NCI-H446 treated with DMSO at 0.1 percent for 48 hours (cell line): ENCODE measurements around the gene TENT4B.
"Not testable (repeated sequence)": the region's sequence is repeated elsewhere in the genome, so short reads cannot be mapped to it uniquely, and the experiment has no call there.

Source experiments
- DNase-seq: peaks from one replicate; lab custom pipeline; 2025; lab: John Stamatoyannopoulos, UW

TENT4B gene

DNA sequence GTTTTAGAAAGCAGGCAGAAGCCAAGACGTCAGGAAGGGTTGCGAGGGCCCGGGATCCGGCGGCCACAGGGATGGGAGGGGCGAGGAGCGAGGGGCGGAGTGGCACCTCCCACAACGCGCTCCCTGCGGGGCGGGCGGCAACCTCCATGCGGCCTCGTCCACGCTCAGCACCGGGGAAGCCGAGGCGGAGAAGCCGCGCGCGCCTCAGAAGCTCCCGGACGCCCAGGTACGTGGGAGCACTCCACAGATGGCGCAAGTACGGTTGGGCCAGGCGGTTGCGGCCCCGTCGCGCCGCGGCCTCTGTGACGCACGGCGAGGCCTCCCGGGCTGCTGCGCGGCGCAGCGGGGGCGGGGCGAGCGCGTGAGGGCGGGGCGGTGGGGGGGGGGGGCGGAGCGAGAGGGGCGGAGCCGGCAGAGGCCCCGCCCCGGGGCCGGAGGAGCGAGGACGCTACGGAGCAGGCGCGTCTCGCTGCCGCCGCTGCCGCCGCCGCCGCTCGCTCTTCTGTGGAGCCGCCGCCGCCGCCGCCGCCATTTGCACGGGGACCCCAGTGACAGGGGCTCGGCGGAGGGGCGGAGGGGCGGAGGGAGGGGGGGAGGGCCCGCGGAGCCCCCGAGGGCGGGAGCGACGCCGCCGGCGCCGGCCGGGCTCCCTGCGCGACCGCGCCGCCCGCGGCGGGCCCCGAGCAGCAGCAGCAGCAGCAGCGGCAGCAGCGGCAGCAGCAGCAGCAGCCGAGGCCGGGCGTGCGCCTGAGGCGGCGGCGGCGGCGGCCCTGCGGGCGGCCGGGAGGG lies at the start of gene TENT4B:
Gene TENT4B (plus strand): TSS at position 500 of the 789 bp plus-strand sequence. CDS start 316 bp downstream, outside the sequence.
- DNase-seq: peak; percentile 30

- no peak for DNase-seq
These were observed 49.3 kb upstream of the TENT4B start for GRCh38 chr16:50103764-50104163.

DNA sequence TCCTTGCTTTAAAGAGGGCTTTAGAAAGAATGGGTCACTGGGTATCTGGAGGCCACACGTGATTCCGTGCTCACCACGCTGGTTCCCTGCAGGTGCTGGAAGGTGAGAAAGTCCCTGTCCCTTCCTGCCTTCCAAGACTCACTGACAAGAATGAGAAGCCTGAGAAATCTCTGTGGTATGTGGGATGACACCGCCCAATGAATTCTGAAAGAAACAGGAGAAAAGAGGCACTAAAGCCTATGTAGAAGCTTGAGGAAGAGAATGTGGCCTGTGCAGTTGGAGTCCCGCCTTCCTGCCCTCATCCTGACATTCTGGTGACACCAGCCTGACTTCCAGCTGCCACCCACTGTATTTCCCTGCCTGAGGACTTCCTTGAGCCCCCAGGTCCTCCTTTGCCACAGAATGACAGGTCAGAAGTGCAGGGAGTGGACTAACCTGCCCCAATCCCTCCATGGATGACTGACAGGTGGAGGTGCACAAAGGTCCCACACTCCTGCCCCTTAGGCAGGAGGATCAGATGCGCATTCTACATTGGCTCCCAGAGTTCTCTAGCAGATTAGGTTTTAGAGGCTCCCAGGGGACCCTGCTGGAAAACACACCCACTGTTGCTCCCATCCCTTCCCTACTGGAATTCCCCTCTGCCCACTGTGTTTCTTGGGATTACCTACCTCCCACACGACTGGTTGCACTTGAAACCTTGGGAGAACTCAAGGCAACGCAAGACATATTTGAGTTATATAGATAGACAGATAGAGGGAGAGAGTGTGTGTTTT lies 38.6 kb upstream of the TENT4B start:
- DNase-seq: no peak

DNA sequence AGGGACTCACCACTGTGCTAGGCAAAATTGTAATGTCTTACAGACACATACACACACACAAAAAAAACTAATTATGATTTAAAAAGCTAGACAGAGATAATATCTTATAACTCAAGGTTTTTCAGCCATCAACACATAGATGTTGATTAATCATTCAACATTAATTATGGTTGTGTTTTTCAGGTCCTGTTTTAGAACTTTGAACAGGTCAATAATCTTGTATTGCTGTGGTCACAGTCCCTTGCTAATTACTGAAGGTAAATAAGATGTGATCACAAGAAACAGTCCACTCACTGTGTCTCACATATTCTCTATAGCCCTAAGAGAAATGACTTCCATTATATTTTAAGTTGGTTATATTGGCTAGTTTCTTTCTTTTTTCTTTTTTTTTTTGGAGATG lies 32.4 kb upstream of the TENT4B start:
- no peak for DNase-seq

DNA sequence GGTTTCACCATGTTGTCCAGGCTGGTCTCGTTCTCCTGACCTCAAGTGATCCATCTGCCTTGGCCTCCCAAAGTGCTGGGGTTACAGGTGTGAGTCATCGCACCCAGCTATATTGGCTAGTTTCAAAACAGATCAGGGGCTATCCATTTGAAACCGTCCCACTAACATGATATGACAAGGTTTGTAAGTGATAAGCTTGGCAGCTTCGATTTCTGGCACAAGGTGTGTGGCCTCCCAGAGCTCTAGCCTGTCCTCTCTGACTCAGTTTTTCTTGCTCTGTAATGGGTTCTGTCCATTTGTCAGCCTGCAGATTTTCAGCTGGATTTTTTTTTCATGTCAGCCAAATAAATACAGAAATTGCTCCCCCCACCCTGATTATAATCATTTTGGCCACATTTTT lies 31.8 kb upstream of the TENT4B start:
- DNase-seq: no peak

DNA sequence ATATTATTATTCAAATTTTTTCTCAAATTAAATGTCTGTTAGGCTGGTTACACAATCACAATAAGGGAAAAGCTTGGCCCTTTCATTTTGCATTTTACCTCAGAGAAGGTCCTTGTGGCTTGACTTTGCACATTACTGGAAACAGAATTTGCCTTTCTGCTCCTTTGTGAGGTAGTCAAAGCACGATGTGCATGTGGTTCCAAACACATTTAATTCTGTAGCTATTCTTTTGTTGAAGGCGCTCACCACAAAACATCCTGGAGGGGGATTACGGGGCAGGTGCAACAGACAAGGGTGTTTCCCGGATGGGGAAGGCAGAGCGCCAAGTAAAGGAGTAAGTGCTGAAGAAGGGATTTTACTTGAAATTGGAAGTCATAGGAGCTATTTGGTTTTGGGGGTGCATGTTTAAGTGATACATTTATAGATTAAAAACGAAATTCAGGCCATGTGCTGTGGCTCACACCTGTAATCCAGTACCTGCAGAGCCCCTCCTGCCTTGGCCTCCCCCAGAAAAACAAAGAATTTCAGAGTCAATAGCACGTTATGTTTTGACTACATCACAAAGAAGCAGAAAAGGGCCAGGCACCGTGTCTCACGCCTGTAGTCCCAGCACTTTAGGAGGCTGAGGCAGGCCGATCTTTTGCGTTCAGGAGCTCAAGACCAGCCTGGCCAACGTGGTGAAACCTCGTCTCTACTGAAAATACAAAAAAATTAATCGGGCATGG lies 31.2 kb upstream of the TENT4B start:
- no peak for DNase-seq

DNA sequence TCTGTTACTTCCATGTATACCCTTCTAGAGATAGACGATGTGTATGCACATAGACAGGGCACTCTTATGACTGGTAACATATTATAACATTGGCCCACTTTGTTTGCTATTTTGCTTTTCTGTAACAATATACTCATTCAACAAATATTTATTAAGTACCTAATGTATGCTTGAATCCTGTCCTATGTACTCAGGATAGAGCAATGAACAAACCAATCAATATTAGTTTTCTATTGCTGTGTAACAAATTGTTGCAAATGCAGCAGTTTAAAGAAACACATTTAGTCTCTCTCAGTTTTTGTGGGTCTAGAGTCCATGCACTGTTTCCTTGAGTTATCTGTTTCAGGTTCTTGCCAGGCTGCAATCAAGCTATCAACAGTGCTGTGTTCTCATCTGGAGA lies 29.7 kb upstream of the TENT4B start:
- DNase-seq: no peak

DNA sequence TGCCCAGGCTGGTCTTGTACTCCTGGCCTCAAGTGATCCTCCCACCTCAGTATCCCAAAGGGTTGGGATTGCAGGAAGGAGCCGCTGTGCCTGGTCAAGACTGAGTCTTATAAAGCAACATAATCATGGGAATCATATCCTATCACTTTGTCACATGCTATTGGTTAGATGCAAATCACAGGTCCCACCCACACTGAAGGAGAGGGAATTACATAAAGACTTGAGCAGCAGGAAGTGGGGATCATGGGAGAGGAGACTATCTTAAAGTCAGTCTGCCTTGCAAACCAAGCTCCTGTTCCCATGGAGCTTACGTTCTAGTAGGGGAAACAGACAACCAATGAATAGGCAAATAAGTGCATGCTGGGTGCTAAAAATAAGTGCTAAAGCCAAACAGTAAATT lies 28.3 kb upstream of the TENT4B start:
- DNase-seq: no peak

DNA sequence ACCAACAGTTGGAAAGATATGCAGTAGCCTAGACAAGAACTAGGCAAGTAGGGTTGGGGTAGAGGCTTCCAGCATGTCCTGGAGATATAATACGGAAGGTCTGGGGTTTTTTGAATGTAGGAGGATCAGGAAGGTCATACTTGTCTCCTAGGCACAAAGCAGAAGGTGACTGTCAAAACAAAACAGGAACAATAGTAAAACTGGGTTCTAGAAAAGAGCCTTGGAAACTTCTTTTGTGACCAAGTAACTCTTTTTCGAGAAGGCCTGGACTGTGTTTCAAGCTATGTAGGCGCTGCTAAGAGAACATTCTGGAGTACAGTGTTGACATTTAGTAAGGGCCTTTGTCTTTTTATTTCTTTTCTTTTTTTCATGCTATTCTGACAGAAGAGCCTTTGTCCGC lies 26.9 kb upstream of the TENT4B start:
- no peak for DNase-seq

DNA sequence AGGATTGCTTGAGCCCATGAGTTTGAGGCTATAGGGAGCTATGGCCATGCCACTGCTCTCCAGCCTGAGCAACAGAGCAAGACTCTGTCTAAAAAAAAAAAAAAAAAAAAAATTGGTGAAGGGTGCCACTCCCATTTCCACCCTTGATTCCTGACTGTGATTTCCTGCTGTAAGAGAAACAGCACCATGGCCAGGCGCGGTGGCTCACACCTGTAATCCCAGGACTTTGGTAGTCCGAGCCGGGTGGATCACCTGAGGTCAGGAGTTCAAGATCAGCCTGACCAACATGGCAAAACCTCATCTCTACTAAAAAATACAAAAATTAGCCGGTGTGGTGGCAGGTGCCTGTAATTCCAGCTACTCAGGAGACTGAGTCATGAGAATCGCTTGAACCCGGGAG lies 20.5 kb upstream of the TENT4B start:
- DNase-seq: not testable (repeated sequence)

- DNase-seq: no peak
These were observed 19.9 kb upstream of the TENT4B start for GRCh38 chr16:50133214-50133613.

DNA sequence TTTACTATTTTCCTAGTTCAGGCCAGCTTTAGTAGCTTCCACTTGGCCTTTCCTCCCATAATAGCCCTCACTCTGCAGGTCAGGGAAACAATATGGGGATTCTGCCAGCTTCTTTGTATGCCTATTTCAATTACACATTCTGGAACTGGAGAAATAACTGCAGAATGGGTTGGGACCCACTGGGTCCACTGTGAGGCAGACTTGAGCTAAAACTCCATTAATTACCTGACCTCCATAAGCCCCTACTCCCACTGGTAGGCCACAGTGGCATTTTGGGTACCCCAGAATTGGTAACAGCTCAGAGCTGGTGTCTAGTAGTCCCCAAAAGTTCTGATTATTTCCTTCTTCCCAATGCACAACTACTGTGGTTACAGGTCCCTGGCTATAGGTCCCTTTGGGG lies 16.7 kb upstream of the TENT4B start:
- DNase-seq: no peak

GRCh38 chr16:50137268-50137667 lies 15.8 kb upstream of the TENT4B start:
- DNase-seq: no peak

GRCh38 chr16:50139580-50139979 lies 13.5 kb upstream of the TENT4B start:
- no peak for DNase-seq

DNA sequence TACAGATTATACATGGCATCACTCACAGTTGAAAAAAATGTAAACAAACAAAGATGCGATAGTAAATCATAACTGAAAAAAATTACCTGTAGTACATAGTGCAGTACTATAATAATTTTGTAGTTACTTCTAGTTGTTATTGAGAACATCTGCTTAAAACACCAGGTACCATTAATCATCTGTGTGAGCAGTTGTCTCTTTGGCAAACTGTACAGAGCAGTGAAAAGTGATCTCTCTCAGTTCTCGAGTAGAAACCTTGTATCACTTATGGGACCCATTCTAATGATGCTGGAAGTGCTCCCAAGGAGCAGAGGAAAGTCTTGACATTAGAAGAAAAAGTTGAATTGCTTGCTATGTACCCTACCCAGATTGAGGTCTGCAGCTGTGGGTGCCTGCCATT lies 8.9 kb upstream of the TENT4B start:
- no peak for DNase-seq

GRCh38 chr16:50146479-50147435 lies 6.3 kb upstream of the TENT4B start:
- DNase-seq: no peak

GRCh38 chr16:50151322-50151721 lies 1.8 kb upstream of the TENT4B start:
- no peak for DNase-seq

GRCh38 chr16:50151756-50152155 lies 1.4 kb upstream of the TENT4B start:
- no peak for DNase-seq

DNA sequence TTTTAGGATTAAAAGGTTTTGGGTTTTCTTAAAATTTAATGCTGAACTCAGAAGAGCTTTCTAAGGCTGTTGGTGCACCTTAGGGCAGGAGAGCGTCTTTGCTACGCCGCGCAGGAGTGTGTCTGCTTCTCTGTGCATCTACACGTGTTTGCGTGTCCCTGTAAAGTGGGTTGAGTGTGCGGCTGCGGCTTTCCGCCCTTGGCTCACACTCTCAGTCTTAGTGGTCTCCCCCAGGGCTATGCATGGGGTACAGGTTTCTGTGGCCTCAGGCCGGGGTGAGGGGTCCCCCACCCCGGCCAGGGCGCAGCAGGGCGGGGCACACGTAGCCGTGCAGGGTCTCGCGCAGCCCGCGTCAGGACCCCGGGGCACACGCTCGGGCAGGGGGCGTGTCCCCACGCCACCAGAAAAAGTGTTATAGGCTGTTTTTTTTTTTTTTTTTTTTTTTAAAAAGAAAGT lies 727 bp upstream of the TENT4B start:
- no peak for DNase-seq

DNA sequence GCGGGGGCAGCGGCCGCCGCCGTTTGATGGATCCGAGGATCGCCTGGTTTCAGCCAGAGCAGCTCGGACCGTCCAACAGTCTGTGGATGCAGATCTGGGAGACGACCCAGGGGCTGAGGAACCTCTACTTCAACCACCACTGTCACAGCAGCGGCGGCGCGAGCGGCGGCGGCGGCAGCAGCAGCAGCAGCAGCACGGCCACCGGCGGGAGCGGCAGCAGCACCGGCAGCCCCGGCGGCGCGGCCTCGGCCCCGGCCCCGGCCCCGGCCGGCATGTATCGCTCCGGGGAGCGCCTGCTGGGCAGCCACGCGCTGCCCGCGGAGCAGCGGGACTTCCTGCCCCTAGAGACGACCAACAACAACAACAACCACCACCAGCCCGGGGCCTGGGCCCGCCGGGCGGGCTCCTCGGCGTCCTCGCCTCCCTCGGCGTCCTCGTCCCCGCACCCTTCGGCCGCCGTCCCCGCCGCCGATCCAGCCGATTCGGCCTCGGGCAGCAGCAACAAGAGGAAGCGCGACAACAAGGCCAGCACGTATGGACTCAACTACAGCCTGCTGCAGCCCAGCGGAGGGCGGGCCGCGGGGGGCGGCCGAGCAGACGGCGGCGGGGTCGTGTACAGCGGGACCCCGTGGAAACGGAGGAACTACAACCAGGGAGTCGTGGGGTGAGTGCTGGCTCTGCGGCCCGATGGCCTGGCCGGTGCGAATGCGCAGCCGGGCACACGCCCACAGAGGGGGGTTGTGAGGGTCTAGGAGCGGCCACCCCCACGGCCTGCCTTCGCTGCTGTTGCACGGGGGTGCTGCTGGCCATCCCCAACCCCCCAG lies 702 bp downstream of the TENT4B start:
- DNase-seq: no peak
